Measurements from ENCODE around the gene PPP3R2.

- no peak for TF ChIP-seq CTCF (conservative IDR thresholded peaks at IDR 0.05 in 1 of 2, IDR thresholded peaks at IDR 0.05 in 1 of 2; ENCODE audit: extremely low read depth in 1 of 2, insufficient read depth in 1 of 2, low read depth in 1 of 2, low read length in 2 of 2)
- TF ChIP-seq EZH2 (IDR thresholded peaks at IDR 0.05; ENCODE audit: borderline replicate concordance, low read length), result no peak
These were observed 40.1 kb upstream of the PPP3R2 start for GRCh38 chr9:101634741-101635409.
